ENCODE results near the gene ZBTB21.
"Not testable (repeated sequence)": the region's sequence is repeated elsewhere in the genome, so short reads cannot be mapped to it uniquely, and the experiment has no call there.

ZBTB21 gene

GRCh38 chr21:42002421-42002958 is 7.7 kb downstream of the ZBTB21 start:
- DNase-seq: no peak
- no peak for TF ChIP-seq CTCF (IDR thresholded peaks at IDR 0.05; ENCODE audit: low read depth, low read length)
- peaks cover 5% of the 10 kb centered on the region for H3K4me1 ChIP-seq
- H3K4me3 ChIP-seq (ENCODE audit: low read depth, low read length): no peak overlapping the region
- H3K27me3 ChIP-seq: no peaks in the 10 kb centered on the region
- peaks cover 25% of the 10 kb centered on the region for H3K36me3 ChIP-seq
- H3K9me3 ChIP-seq: no peaks in the 10 kb centered on the region

- no peak overlapping the region for H3K4me3 ChIP-seq (ENCODE audit: low read depth, low read length)
- H3K36me3 ChIP-seq: peaks cover 21% of the 10 kb centered on the region
- DNase-seq: no peak
- H3K9me3 ChIP-seq: no peaks in the 10 kb centered on the region
- H3K27me3 ChIP-seq: no peaks in the 10 kb centered on the region
- TF ChIP-seq CTCF (IDR thresholded peaks at IDR 0.05; ENCODE audit: low read depth, low read length): no peak
- H3K4me1 ChIP-seq: peaks cover 5% of the 10 kb centered on the region
These were observed 8.4 kb downstream of the ZBTB21 start for GRCh38 chr21:42001781-42002180.

GRCh38 chr21:42000908-42001307 is 9.3 kb downstream of the ZBTB21 start:
- DNase-seq: no peak
- Histone ChIP-seq H3K4me1 (peaks cover 5% of the 10 kb centered on the region), H3K4me3 (ENCODE audit: low read depth, low read length) (no peak overlapping the region), H3K27me3 (no peaks in the 10 kb centered on the region), H3K9me3 (no peaks in the 10 kb centered on the region), H3K36me3 (peaks cover 20% of the 10 kb centered on the region)
- no peak for TF ChIP-seq CTCF (IDR thresholded peaks at IDR 0.05; ENCODE audit: low read depth, low read length)

- no peak overlapping the region for H3K4me3 ChIP-seq (ENCODE audit: low read depth, low read length)
- H3K9me3 ChIP-seq: no peaks in the 10 kb centered on the region
- peaks cover 5% of the 10 kb centered on the region; the same call in 1 of the 2 replicates for H3K4me1 ChIP-seq
- H3K36me3 ChIP-seq: peaks cover 28% of the 10 kb centered on the region
- DNase-seq: no peak
- no peaks in the 10 kb centered on the region for H3K27me3 ChIP-seq
- TF ChIP-seq CTCF (IDR thresholded peaks at IDR 0.05; ENCODE audit: low read depth, low read length): no peak
These were observed 12.5 kb downstream of the ZBTB21 start for GRCh38 chr21:41997657-41998056.

GRCh38 chr21:41995577-41995976 is 14.6 kb downstream of the ZBTB21 start:
- peaks cover 35% of the 10 kb centered on the region for H3K36me3 ChIP-seq
- no peak overlapping the region for H3K4me3 ChIP-seq (ENCODE audit: low read depth, low read length)
- DNase-seq: no peak
- no peaks in the 10 kb centered on the region for H3K4me1 ChIP-seq
- TF ChIP-seq CTCF (IDR thresholded peaks at IDR 0.05; ENCODE audit: low read depth, low read length): no peak
- H3K9me3 ChIP-seq: no peaks in the 10 kb centered on the region
- no peaks in the 10 kb centered on the region for H3K27me3 ChIP-seq

GRCh38 chr21:41994613-41995012 is 15.5 kb downstream of the ZBTB21 start:
- H3K9me3 ChIP-seq; H3K4me1 ChIP-seq; H3K4me3 ChIP-seq (ENCODE audit: low read depth, low read length); H3K27me3 ChIP-seq; DNase-seq: not testable (repeated sequence)
- peaks cover 35% of the 10 kb centered on the region for H3K36me3 ChIP-seq

- TF ChIP-seq CTCF (IDR thresholded peaks at IDR 0.05; ENCODE audit: low read depth, low read length): no peak
These were observed 16.4 kb downstream of the ZBTB21 start for GRCh38 chr21:41993744-41994143.

More at GRCh38 chr21:41993744-41994143, 16.4 kb downstream of the ZBTB21 start:
- Histone ChIP-seq H3K9me3 (no peaks in the 10 kb centered on the region), H3K4me1 (no peaks in the 10 kb centered on the region), H3K27me3 (no peaks in the 10 kb centered on the region), H3K36me3 (peaks cover 35% of the 10 kb centered on the region), H3K4me3 (ENCODE audit: low read depth, low read length) (no peak overlapping the region)
- no peak for DNase-seq

All from BE2C (cell line).